NCI-H345 treated with DMSO at 0.1 percent for 48 hours (cell line): ENCODE data around the gene UQCRQ.
"Not testable (repeated sequence)": the region's sequence is repeated elsewhere in the genome, so short reads cannot be mapped to it uniquely, and the experiment has no call there.

ENCODE experiments used
- DNase-seq: peaks from one replicate; lab custom pipeline; 2025; ENCODE audit not compliant: unreplicated experiment; lab: John Stamatoyannopoulos, UW

UQCRQ gene

DNA sequence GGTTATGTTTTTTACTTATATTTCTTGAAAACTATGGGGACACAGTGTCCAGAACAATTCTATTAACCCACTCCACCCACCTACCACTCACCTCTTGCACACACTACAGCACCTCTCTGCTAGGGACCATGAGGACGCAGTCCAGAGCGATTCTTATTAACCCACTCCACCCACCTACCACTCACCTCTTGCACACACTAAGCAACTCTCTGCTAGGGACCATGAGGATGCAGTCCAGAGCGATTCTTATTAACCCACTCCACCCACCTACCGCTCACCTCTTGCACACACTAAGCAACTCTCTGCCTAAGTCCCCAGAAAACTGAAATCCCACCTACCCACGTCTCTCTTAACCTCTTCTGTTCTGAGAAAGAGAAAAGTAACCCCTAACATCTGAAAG, 33.8 kb upstream of the UQCRQ start:
- no peak for DNase-seq

DNA sequence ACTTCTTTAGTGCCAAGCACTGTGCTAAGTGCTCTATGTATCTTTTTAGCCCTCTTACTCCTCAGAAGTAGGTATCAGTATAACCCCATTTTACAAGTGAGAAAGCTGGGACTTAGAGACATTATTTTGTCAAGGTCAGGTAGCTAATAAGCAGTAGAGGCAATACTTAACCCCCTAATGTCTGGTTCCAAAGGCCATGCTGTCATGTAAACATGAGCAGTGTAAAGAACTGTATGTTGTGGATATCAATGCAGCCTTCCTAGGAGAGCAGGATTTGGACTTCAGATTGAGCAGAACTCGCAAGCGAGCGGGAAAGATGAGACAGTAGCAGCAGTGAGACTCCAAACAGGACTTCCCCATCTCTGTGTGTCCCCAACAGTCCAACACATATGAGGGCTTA, 32.4 kb upstream of the UQCRQ start:
- DNase-seq: no peak

DNA sequence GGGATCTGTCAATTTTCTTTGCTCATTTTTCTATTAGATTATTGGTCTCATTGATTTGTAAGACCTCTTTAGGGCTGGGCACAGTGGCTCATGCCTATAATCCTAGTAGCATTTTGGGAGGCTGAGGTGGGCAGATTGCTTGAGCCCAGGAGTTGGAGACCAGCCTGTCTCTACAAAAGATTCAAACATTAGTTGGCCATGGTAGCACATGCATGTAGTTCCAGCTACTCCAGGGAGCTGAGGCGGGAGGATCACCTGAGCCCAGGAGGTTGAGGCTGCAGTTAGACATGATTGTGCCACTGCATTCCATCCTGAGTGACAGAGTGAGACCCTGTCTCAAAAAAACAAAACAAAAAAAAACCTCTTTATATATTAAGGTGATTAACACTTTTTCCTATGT, 29.6 kb upstream of the UQCRQ start:
- DNase-seq: no peak

DNA sequence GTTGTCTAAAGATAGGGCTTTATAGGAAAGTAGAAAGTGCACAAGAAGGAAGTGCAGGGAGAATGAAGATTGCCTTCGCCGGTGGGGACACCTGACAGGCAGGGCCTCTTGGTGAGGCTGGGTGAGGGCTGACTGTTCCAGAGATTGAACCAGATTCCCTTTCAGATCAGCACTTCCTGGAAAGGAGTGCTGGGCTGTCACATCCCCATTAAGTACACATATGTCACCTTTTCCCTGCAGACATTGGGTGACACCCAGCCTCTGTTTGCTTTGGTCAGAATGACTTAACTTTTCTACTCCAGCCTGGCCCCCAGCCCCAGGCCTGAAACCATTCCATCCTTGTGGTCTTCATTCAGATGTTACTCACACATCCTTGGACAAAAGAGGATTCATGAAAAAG, 28.6 kb upstream of the UQCRQ start:
- no peak for DNase-seq

DNA sequence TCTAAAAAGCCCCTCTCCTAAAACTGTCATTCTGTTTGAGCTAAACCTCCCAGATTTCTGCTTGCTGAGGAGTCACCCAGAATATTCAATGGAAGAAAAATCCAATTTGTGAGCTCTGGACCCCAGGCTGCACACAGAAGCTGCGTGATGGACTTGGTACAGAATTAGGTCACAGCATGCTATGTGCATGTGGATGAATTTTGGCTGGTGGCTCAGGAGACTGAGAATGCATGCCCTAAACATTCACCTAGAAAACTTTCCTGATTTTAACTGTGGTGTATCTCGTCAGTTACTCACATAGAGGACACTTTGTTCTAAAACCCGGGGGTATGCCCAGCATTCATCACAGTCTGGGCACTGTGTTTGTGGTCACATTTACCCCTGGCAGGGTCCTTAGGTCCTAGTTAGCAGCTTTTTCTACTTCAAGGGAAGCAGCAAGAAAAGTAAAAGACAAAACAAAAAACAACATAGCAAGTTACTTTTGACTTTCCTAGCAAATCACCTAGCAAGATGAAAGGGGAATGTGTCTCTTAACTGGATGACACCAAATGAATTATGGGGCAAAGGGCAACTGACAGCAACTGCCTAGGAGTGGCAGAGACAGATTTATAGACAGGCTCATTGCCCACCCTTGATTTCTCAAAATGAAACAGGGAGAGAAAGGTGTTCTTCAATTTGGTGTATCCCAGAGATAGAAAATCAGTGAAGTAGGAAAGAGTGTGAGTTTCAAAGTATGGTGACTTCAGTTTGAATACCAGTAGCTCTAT, 27.7 kb upstream of the UQCRQ start:
- DNase-seq: no peak

DNA sequence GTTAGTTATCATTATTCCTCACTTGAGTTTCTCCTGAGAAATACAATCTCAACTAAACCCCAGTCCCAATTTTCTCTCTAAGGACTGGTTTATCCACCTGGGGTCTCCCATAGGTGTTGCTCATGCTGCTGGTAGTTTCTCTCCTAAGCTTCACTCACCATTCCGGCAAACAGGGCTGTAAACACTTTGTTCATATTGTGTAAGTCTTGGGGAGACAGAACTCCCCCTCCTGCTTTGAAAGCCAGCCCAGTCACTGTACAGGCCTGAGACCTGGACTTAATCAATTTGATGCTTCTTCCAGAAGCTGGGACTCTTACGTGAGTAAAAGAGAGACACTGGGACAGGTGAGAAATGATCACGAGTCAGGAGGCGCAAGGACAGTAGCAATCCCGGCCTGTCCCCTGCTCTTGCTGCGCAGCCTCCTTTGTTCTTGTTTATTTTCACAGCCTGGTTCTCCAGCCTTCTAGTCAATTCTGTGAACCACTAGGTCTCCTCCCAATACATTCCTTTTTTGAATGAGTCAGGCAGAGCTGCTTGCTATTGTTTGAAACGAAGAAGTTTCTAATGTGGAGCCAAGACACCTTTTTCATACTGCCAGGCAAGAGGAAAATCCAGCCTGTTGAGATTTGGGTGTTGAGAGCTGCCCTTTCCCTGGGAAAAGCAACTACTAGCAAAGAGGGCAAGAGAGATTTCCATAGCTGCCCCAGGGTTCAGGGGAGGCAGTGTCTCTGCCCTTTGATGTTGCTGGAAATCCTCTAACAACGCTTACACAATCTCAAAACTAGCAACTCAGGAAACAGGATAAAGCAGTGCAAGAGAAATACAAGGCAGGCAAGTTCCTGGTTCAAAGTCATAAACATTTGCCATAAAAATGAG, 26.8 kb upstream of the UQCRQ start:
- DNase-seq: no peak

DNA sequence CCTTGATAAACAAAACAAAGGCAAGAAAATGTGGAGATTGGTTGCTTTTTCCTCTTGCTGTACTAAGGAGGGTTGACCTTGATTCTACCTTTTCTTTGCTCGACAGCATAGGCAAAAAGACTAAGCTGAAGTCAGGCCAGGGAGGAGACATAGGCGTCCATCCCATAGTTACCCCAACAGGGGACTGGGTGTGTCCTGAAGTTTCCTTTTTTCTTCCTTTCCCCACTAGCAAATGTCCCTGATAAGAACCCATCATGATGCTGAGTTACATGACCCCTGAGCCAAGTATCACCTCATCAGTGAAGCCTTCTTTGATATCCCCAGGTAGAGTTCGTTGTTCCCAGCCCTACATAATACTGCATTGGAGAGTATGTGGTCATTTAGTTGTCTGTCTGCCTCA, 26.1 kb upstream of the UQCRQ start:
- no peak for DNase-seq

DNA sequence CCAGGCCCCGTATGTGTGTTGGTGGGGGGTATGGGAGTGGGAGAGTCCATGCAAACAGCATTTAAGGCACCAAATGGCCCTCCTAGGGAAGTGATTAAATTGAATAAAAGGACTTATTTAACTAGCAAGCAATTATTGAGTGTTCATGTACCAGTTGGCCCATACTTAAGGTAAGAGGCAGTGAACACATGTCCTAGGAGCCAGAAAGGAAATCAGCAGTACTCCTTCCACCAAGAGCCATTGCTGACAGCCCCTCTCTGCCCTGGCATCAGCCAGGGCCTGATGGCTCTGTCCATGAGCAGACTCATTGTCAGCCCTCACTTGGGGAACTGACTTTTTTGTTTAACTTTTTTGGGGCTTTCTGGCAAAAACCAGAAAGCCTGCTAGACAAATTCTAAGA, 25.5 kb upstream of the UQCRQ start:
- no peak for DNase-seq

DNA sequence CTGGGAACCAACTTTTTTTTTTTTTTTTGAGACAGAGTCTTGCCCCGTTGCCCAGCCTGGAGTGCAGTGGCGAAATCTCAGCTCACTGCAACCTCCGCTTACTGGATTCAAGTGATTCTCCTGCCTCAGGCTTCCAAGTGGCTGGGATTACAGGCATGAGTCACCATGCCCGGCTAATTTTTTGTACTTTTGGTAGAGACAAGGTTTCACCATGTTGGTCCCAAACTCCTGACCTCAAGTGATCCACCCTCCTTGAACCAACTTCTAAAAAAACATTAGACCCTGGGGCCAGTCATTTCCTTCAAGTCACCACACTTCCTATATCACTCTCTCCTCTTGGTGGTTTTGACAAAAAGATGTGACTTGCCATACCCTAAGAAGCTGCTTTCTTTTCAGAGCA, 25.1 kb upstream of the UQCRQ start:
- no peak for DNase-seq

DNA sequence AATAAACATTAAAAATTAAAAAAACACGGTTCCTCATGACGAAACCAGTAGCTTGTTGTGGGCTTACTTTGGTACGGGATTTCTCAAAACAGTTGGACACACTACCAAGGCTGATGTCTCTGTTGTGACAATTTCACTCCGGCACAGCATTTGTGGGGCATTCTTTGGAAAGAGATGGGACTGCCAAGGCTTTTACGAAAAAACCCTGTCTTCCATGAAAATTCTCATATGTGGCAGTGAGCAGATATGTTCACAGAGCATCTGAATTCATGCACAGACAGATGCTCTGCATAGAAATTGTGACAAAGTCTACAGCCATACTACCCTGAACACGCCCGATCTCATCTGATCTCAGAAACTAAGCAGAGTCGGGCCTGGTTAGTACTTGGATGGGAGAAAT, 18.2 kb upstream of the UQCRQ start:
- no peak for DNase-seq

DNA sequence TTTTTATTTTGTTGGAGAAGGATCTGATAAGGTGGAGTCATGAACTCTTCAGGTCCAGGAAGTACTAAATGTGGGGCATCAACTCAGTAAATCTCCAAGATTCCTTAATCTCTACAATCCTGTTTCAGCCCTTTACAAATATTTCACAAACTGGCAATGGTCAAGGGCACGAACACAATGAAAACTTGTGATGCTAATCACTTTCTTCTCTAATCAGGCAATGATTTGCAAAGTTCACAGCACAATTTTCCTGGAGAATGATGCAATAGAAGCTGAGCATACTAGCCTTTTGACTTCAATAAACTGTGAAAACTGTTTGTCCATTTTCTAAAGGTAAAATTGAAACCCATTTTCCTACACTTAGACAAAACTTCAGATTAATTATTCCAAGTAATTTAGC, 17.1 kb upstream of the UQCRQ start:
- DNase-seq: no peak

DNA sequence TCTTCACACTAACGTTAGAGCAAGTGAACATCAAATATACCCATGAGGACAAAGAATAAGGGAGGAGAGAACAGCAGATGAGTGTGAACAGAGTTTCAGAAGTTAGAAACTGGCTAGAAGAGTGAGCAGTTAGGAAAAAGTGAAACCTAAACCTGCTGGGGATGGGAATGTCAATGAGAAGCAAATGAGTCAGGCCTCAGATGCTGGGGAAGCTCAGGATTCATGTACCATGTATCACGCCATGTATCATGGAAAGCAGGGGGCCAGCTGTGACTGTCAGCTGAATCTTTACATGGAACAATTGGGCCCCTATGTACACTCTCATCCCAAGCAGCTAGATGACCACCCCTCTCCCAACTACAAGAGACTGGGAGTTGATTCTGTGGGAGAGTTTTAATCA, 16.4 kb upstream of the UQCRQ start:
- no peak for DNase-seq

DNA sequence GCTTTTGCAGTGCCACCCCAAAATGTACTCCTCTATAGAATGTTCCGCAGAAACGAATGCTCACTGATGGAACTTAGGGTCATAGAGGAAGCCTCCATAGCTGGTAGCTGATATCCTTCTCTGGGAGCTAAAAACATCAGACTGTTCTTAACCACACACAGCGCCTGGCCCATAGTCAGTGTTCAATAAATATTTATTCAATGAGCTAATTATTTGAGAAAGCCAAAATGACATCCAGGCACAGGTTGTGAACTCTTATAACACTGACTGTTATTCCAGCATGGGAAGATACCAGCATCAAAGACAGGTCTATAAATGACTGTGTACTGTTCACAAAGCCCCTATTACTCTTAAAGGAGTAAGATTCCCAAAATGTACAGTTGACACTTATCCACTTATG, 13.1 kb upstream of the UQCRQ start:
- DNase-seq: no peak

DNA sequence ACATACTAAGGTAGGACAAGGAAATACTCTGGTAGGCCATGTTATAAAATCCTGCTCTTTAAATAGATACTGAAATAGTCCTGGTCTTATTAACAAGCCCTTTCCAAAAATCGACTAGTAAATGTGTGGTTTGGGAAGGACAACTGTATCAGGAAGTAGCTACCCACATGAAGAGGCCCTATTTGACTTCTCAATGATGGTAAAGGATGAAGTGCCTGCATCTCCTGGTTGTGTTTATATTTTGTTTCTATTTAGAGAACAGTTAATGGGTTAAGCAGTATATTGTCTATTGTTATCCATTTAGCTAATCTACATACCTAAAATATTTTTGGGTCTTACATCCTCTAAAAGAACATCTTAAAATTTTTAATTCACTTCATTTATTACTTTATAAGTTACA, 12.7 kb upstream of the UQCRQ start:
- no peak for DNase-seq

DNA sequence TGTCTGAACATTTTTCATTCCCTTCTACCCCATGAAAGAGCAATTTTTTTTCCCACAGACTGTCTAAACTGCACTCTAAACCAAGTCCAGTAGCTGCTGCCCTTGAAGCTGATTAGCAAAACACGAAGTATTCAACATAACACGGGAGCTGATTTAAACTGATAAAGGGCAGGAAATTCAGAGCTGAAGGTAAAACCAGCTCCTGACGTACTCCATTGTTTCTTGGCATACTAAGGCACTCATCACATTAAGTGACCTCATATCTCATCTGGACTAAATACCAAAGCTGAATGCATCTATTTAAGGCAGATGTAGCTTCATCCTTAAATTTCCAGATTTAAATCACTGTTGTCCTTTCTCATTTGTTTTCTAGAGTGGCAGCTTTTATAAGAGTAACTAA, 12.1 kb upstream of the UQCRQ start:
- no peak for DNase-seq

DNA sequence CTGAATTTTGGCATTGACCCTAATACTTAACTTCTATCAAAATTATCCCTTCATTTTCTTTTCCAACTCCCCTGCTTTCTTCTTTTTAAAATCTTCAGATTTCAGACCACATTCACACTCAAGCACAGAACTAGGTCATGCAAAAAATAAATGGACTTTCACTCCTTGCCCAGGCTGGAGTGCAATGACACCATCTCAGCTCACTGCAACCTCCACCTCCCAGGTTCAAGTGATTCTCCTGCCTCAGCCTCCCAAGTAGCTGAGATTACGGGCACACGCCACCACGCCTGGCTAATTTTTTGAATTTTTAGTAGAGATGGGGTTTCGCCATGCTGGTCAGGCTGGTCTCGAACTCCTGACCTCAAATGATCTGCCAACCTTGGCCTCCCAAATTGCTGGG, 11.4 kb upstream of the UQCRQ start:
- DNase-seq: not testable (repeated sequence)

DNA sequence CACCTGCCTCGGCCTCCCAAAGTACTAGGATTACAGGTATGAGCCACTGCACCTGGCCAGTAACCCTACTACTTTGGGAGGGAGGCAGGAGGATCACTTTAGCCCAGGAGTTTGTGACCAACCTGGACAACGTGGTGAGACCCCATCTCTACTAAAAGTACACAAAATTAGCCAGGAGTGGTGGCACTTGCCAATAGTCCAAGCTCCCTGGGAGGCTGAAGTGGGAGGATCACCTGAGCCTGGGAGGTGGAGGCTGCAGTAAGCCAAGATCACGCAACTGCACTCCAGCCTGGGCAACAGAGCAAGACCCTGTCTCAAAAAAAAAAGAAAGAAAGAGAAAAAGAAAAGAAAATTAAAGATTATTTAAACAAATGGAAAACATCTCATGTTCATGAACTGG, 10.4 kb upstream of the UQCRQ start:
- no peak for DNase-seq

DNA sequence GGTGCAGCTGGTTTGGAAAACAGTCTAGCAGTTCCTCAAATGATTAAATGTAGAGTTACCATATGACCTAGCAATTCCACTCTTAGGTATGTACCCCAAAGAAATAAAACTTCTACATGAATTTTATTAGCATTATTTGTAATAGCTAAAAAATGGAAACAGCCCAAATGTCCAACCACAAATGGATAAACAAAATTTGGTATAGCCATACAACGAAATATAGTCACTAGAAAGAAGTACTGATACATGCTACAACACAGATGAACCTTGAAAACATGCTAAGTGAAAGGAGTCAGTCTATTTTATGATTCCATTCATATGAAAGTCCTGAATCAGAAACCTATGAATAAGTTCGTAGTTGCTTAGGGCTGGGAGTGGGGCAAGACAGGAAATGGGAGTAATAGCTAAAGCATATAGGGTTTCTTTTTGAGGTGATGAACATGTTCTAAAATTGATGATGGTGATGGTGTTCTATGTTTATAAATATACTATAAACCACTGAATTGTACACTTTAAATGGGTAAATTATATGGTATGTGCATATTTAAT, 6.5 kb upstream of the UQCRQ start:
- DNase-seq: no peak

DNA sequence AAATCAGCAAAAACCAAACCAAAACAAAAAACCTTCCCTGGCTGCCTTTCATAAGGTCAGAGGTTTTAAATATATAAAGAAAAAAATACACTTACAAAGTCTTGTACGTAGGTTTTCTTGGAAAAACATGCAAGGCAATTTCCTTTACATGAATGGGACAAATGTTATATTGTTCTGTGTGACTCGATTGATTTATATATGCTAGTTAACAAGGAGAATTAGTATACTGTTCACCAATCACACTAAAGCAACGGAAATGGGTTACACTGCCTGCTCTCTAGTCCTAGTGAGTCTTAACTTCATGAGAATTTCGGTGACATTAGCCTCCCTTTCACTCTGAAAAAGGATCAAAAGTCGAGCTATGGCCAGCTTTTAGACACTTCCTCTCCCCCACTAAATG, 5.7 kb upstream of the UQCRQ start:
- no peak for DNase-seq

DNA sequence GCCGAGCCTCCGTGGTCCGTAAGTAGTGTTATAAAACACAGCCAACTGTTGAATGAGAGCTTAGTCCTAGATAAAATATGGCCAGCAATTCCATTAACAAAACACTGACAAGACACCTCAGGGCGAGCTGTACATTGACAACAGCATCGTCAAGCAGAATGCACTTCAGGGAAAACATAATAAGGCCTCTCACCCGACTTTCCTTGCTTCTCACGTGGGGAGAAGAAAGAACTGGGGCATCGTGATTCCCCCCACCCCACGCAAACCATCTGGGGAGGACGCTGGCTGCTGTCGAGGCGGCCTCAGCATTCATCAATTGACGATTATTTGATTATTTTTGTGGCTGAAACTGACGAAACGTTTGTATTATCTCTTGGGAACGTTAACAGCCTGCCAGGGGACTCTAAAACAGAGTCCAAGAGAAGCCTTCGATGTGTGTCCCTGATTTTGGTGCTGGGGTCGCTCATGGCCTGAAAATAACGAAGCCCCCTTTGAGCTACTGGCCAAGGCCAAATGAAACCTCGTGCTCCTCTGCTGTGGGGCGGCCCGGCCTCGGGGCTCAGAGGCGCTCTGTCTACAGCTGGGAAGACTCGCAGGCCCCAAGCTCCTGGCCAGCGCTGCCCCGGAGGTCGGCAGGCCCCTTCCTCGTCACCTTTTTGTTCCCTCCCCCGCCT, 637 bp upstream of the UQCRQ start:
- DNase-seq: no peak

DNA sequence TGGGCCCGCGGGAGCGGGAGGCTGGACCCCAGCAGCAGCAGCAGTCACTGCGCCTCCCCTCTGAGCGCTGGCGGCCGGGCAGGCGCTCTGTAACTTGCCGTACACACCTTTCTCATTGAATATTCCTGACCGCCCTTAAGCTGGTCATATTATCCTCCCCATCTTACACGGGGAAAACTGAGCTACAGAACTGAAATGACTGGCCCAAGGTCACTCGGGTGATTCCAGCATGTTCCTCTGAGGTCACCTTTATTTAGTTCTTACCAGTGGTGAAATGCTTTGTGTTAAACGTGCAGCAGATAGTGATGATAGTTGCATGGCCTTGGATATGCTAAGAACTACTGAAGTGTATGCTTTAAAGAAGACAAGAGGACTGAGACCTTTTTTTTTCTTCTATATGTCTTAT, 607 bp downstream of the UQCRQ start:
- no peak for DNase-seq

DNA sequence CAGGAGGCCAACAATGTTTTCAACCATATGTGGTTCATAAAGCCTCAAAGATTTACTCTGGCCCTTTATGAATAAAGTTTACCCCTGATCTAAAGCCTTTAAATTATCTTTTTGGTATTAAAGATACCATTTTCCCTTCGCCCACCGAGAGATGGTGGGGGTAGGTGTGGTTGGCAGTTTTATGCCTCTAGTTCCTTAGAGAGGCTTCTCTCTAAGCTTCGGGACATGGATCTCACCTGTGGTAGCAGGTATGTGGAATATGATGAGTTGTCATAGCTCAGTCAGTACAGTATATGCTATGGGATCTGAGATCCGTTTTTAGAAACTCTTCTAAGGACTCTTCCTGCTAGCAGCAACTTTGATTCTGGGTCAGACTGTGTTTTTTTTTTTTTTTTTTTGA, 2.3 kb downstream of the UQCRQ start:
- DNase-seq: no peak
